IMR-90 (cell line): ENCODE data around the gene DIAPH2. TPM values are rescaled to one million over a fixed set of nuclear protein-coding genes. Genes with fewer than 3 reads are reported as not detected.

ENCODE experiments used
- ATAC-seq: fragments of 200-7000 bp; cut with Tn5 transposase; 2 replicates; pipeline ENCODE4 v1.9.1; 2020; ENCODE audit warnings: low read depth, mild to moderate bottlenecking, moderate library complexity
- BruUV-seq: library from RNA; stranded (reverse); fragments of 400-500 nt; replicated peaks from 2 replicates; lab custom pipeline; 2021; lab: Mats Ljungman, UMichigan
- CTCF ChIA-PET: fragments of 300-600 bp; formaldehyde crosslinking; extraction: SDS; loops from one replicate; lab custom pipeline; 2021; ENCODE audit warnings: antibody characterized with exemption; lab: Yijun Ruan, JAX
- POLR2A ChIA-PET: fragments of 300-600 bp; sonication (Branson Sonifier 250); formaldehyde crosslinking; loops from one replicate; lab custom pipeline; 2022; ENCODE audit warnings: antibody characterized with exemption; ENCODE audit not compliant: unreplicated experiment; lab: Charles Lee
- DNase-seq: peaks from one replicate; pipeline ENCODE4 v3.0.0; 2013
- H2AFZ ChIP-seq: replicated peaks from 2 replicates; pipeline ENCODE3; 2013; ENCODE audit warnings: low read length, mild to moderate bottlenecking; ENCODE audit not compliant: poor library complexity
- H2AK5ac ChIP-seq: 2 replicates; pipeline ENCODE4 v1.6.1; 2013; ENCODE audit warnings: low read depth, low read length, inconsistent platforms
- H2AK9ac ChIP-seq: replicated peaks from 2 replicates; pipeline ENCODE3; 2013; ENCODE audit warnings: mild to moderate bottlenecking, low read depth, low read length, moderate library complexity; ENCODE audit not compliant: poor library complexity
- H2BK120ac ChIP-seq: 2 replicates; pipeline ENCODE4 v1.6.1; 2013; ENCODE audit warnings: low read depth, low read length, inconsistent platforms
- H2BK15ac ChIP-seq: 3 replicates; pipeline ENCODE4 v1.6.1; 2013; ENCODE audit warnings: low read depth, low read length, inconsistent platforms
- H2BK20ac ChIP-seq: 2 replicates; pipeline ENCODE4 v1.6.1; 2013; ENCODE audit warnings: low read depth, mild to moderate bottlenecking, inconsistent platforms, low read length, moderate library complexity
- H2BK5ac ChIP-seq: 2 replicates; pipeline ENCODE4 v1.6.1; 2013; ENCODE audit warnings: mild to moderate bottlenecking, low read depth, low read length, inconsistent platforms; ENCODE audit not compliant: poor library complexity, severe bottlenecking
- H3K14ac ChIP-seq: replicated peaks from 2 replicates; pipeline ENCODE4 v1.6.1; 2013; ENCODE audit warnings: low read depth, low read length, inconsistent platforms
- H3K18ac ChIP-seq: 2 replicates; pipeline ENCODE4 v1.6.1; 2013; ENCODE audit warnings: low read depth, low read length, control low read depth
- H3K23ac ChIP-seq: 2 replicates; pipeline ENCODE4 v1.6.1; 2013; ENCODE audit warnings: low read depth, low read length, inconsistent platforms
- H3K27ac ChIP-seq: 2 replicates; pipeline ENCODE4 v1.5.1; 2013; ENCODE audit warnings: mild to moderate bottlenecking, control low read depth, low read length; ENCODE audit not compliant: insufficient read depth
- H3K27me3 ChIP-seq: 2 replicates; pipeline ENCODE4 v1.6.1; 2013; ENCODE audit warnings: low read length; ENCODE audit not compliant: control insufficient read depth, insufficient read depth
- H3K36me3 ChIP-seq: 2 replicates; pipeline ENCODE4 v1.6.1; 2013; ENCODE audit warnings: low read length, mixed read lengths; ENCODE audit not compliant: control insufficient read depth, insufficient read depth
- H3K4ac ChIP-seq: 2 replicates; pipeline ENCODE4 v1.6.1; 2013; ENCODE audit warnings: low read depth, low read length, inconsistent platforms
- H3K4me1 ChIP-seq: 2 replicates; pipeline ENCODE4 v1.6.1; 2013; ENCODE audit warnings: low read length, mixed read lengths; ENCODE audit not compliant: control insufficient read depth, insufficient read depth
- H3K4me2 ChIP-seq: 2 replicates; pipeline ENCODE4 v1.6.1; 2013; ENCODE audit warnings: low read depth, mild to moderate bottlenecking, control low read depth, low read length, moderate library complexity
- H3K4me3 ChIP-seq: 2 replicates; pipeline ENCODE4 v1.5.1; 2013; ENCODE audit warnings: low read depth, mild to moderate bottlenecking, control low read depth, low read length, moderate library complexity; ENCODE audit not compliant: insufficient read depth
- H3K56ac ChIP-seq: 2 replicates; pipeline ENCODE4 v1.6.1; 2013; ENCODE audit warnings: low read length, inconsistent platforms; ENCODE audit not compliant: insufficient read depth; ENCODE audit errors: extremely low read depth
- H3K79me1 ChIP-seq, 2 experiments: 2 replicates each; pipeline ENCODE4 v1.6.1; 2013; ENCODE audit warnings: low read length in 2 of 2, inconsistent platforms in 1 of 2, low read depth in 1 of 2
- H3K9ac ChIP-seq: 2 replicates; pipeline ENCODE4 v1.6.1; 2013; ENCODE audit warnings: low read depth, low read length, control low read depth
- H3K9me1 ChIP-seq: 2 replicates; pipeline ENCODE4 v1.6.1; 2013; ENCODE audit warnings: low read length, inconsistent platforms; ENCODE audit not compliant: insufficient read depth
- H3K9me3 ChIP-seq: 2 replicates; pipeline ENCODE4 v1.6.1; 2013; ENCODE audit warnings: low read length; ENCODE audit not compliant: control insufficient read depth, insufficient read depth
- H4K20me1 ChIP-seq: 2 replicates; pipeline ENCODE4 v1.6.1; 2013; ENCODE audit warnings: low read length, inconsistent platforms; ENCODE audit not compliant: insufficient read depth
- H4K5ac ChIP-seq: 2 replicates; pipeline ENCODE4 v1.6.1; 2013; ENCODE audit warnings: mild to moderate bottlenecking, low read depth, low read length, control low read depth
- H4K8ac ChIP-seq, 2 experiments: 2 replicates each; pipeline ENCODE4 v1.6.1; 2013; ENCODE audit warnings: low read depth in 2 of 2, low read length in 2 of 2, control low read depth in 1 of 2, inconsistent platforms in 1 of 2
- H4K91ac ChIP-seq: 2 replicates; pipeline ENCODE4 v1.6.1; 2013; ENCODE audit warnings: low read depth, low read length, inconsistent platforms; ENCODE audit not compliant: insufficient read depth
- BHLHE40 ChIP-seq: fragments of 150-350 bp; IDR thresholded peaks from 2 replicates; pipeline ENCODE4 v1.6.1; 2016; ENCODE audit warnings: mild to moderate bottlenecking, low read depth, low read length
- CEBPB ChIP-seq: IDR thresholded peaks from 2 replicates; pipeline ENCODE4 v1.6.1; 2012; ENCODE audit warnings: low read depth, low read length, improper control_type of control experiment
- CHD1 ChIP-seq: IDR thresholded peaks from 2 replicates; pipeline ENCODE4 v1.6.1; 2012; ENCODE audit warnings: low read depth, low read length, improper control_type of control experiment
- CTCF ChIP-seq: conservative IDR thresholded peaks from 2 replicates; pipeline ENCODE4 v1.5.1; 2012; ENCODE audit warnings: mild to moderate bottlenecking, low read depth, low read length, improper control_type of control experiment
- ELK1 ChIP-seq: fragments of 150-350 bp; IDR thresholded peaks from 2 replicates; pipeline ENCODE4 v1.6.1; 2016; ENCODE audit warnings: low read depth, mild to moderate bottlenecking, low read length, moderate library complexity, borderline replicate concordance
- FOS ChIP-seq: fragments of 150-350 bp; IDR thresholded peaks from 2 replicates; pipeline ENCODE4 v1.6.1; 2016; ENCODE audit warnings: low read depth, low read length
- MAFK ChIP-seq: IDR thresholded peaks from 2 replicates; pipeline ENCODE4 v1.6.1; 2012; ENCODE audit warnings: low read depth, low read length, improper control_type of control experiment
- MAZ ChIP-seq: IDR thresholded peaks from 2 replicates; pipeline ENCODE4 v1.6.1; 2012; ENCODE audit warnings: low read depth, mild to moderate bottlenecking, low read length, improper control_type of control experiment, moderate library complexity, borderline replicate concordance
- MXI1 ChIP-seq: IDR thresholded peaks from 2 replicates; pipeline ENCODE4 v1.6.1; 2012; ENCODE audit warnings: low read depth, mild to moderate bottlenecking, low read length, moderate library complexity, borderline replicate concordance
- NFE2L2 ChIP-seq: fragments of 150-350 bp; IDR thresholded peaks from 2 replicates; pipeline ENCODE4 v1.6.1; 2016; ENCODE audit warnings: low read depth, mild to moderate bottlenecking, low read length
- POLR2A ChIP-seq: IDR thresholded peaks from 2 replicates; pipeline ENCODE4 v1.6.1; 2012; ENCODE audit warnings: mild to moderate bottlenecking, low read depth, low read length
- RAD21 ChIP-seq: IDR thresholded peaks from 2 replicates; pipeline ENCODE4 v1.6.1; 2012; ENCODE audit warnings: low read length, improper control_type of control experiment
- RCOR1 ChIP-seq: IDR thresholded peaks from 2 replicates; pipeline ENCODE4 v1.6.1; 2012; ENCODE audit warnings: mild to moderate bottlenecking, low read length, improper control_type of control experiment; ENCODE audit not compliant: insufficient replicate concordance
- RFX5 ChIP-seq: IDR thresholded peaks from 2 replicates; pipeline ENCODE4 v1.8.0; 2012; ENCODE audit warnings: low read depth, mild to moderate bottlenecking, low read length, moderate library complexity
- SMC3 ChIP-seq: fragments of 150-350 bp; IDR thresholded peaks from 2 replicates; pipeline ENCODE4 v1.6.1; 2016; ENCODE audit warnings: low read depth, mild to moderate bottlenecking, antibody characterized with exemption, low read length, moderate library complexity
- USF2 ChIP-seq: fragments of 150-350 bp; IDR thresholded peaks from 2 replicates; pipeline ENCODE4 v1.6.1; 2017; ENCODE audit warnings: mild to moderate bottlenecking, antibody characterized with exemption, low read length, low read depth
- WGBS, 2 experiments: methylation state at CpG; one replicate each; pipeline versions ENCODE4 v1.1.5 to v1.1.7; 2013; ENCODE audit warnings: missing lambda C conversion rate in 2 of 2; ENCODE audit not compliant: insufficient read length in 1 of 2; ENCODE audit errors: extremely low coverage in 2 of 2; 5-methylcytosine and 5-hydroxymethylcytosine counted together
- dilution Hi-C: fragments of 300-500 bp; cut with HindIII; formaldehyde crosslinking; loops from one replicate; pipeline ENCODE4 v1.14.3; 2018; ENCODE audit warnings: low sequenced_read_pairs; ENCODE audit not compliant: unreplicated experiment
- in situ Hi-C: fragments of 300-500 bp; cut with MboI; formaldehyde crosslinking; loops from 3 replicates; pipeline ENCODE4 v1.14.3; 2019; ENCODE audit warnings: low sequenced_read_pairs, inconsistent platforms, mixed read lengths
- intact Hi-C: fragments of 100-400 bp; cut with micrococcal nuclease; formaldehyde crosslinking; loops from 2 replicates; pipeline ENCODE4 v1.10.0; 2022
- polyA plus RNA-seq, 3 experiments: library from polyadenylated mRNA; depleted of rRNA; stranded (reverse); fragments of >200 nt; gene quantifications; 2 replicates each; pipeline ENCODE4 v1.2.3, GENCODE V29; 2012; ENCODE audit warnings: low replicate concordance in 1 of 3
- total RNA-seq: library from RNA; depleted of rRNA; stranded (reverse); fragments of >200 nt; gene quantifications from 2 replicates; pipeline ENCODE4 v1.2.3, GENCODE V29; 2012

Gene DIAPH2
- total and polyA plus RNA-seq, 2 of the 4 experiments (the other 2 are of a cell fraction), result 3.6 to 19.9 TPM

- no TSS peak for BruUV-seq
- dilution Hi-C loops (no loop called here), in situ Hi-C loops (no loop called here), intact Hi-C loops (no loop called here)
- H3K4me2 ChIP-seq, result no peak overlapping the region
- CTCF ChIA-PET, result no interaction called here
- H3K9me1 ChIP-seq, result no peaks in the 10 kb centered on the region
- H3K9ac ChIP-seq, result no peak overlapping the region
- TF ChIP-seq MAZ, result no peak
- TF ChIP-seq CHD1, result no peak
- TF ChIP-seq CEBPB, result no peak
- TF ChIP-seq RFX5, result no peak
- TF ChIP-seq FOS, result no peak
- TF ChIP-seq BHLHE40, result no peak
- no peak for TF ChIP-seq MXI1
- TF ChIP-seq RAD21, result no peak
- TF ChIP-seq CTCF, result no peak
- no peak for TF ChIP-seq USF2
- no peak for TF ChIP-seq POLR2A
- TF ChIP-seq RCOR1, result no peak
- TF ChIP-seq MAFK, result no peak
- TF ChIP-seq SMC3, result no peak
- TF ChIP-seq ELK1, result no peak
- TF ChIP-seq NFE2L2, result no peak
- no peak overlapping the region for H2AK9ac ChIP-seq
- H3K4ac ChIP-seq, result no peak overlapping the region
- H2BK120ac ChIP-seq, result no peak overlapping the region
- WGBS, 2 experiments, result no CpG with 5 or more reads among the region's 1 CpG
- DNase-seq (no peak), ATAC-seq (no peak)
- no peak overlapping the region for H2BK20ac ChIP-seq
- no peak overlapping the region for H4K5ac ChIP-seq
- H3K79me1 ChIP-seq, result no peaks in the 10 kb centered on the region
- H2BK15ac ChIP-seq, result no peak overlapping the region
- no peak overlapping the region for H3K56ac ChIP-seq
- POLR2A ChIA-PET, result no interaction called here
- H3K14ac ChIP-seq, result no peak overlapping the region
- H3K4me3 ChIP-seq, result no peak overlapping the region
- no peaks in the 10 kb centered on the region for H3K36me3 ChIP-seq
- no peaks in the 10 kb centered on the region for H4K20me1 ChIP-seq
- no peak overlapping the region for H4K8ac ChIP-seq
- H3K18ac ChIP-seq, result no peak overlapping the region
- H3K23ac ChIP-seq, result no peak overlapping the region
- H2AK5ac ChIP-seq, result no peak overlapping the region
- no peak overlapping the region for H2AFZ ChIP-seq
- no peak overlapping the region for H2BK5ac ChIP-seq
- no peak overlapping the region for H4K91ac ChIP-seq
- no peaks in the 10 kb centered on the region for H3K9me3 ChIP-seq
- H3K4me1 ChIP-seq, result no peaks in the 10 kb centered on the region
- no peaks in the 10 kb centered on the region for H3K27me3 ChIP-seq
- no peak overlapping the region for H3K27ac ChIP-seq
Observed at GRCh38 chrX:97330151-97330550, 645.5 kb downstream of the DIAPH2 start.
